CD4-positive, alpha-beta T cell (primary cell): Measurements from ENCODE around the gene TVP23B. TPM values are rescaled to one million over a fixed set of nuclear protein-coding genes. Genes with fewer than 3 reads are reported as not detected.
A peak's percentile ranks its signal among the peaks of the same experiment; 100 is the strongest.
"Not testable (repeated sequence)": the region's sequence is repeated elsewhere in the genome, so short reads cannot be mapped to it uniquely, and the experiment has no call there.

Experiments
- ATAC-seq: fragments of 200-7000 bp; cut with Tn5 transposase; one replicate; pipeline ENCODE4 v1.10.0; 2022; ENCODE audit warnings: mild to moderate bottlenecking; ENCODE audit not compliant: poor library complexity
- CTCF ChIA-PET: fragments of 350-600 bp; sonication (Branson Sonifier 250); formaldehyde crosslinking; loops from one replicate; lab custom pipeline; 2021; ENCODE audit warnings: antibody characterized with exemption, inconsistent platforms; lab: Charles Lee
- POLR2A ChIA-PET: fragments of 350-600 bp; sonication (Branson Sonifier 250); formaldehyde crosslinking; loops from one replicate; lab custom pipeline; 2021; ENCODE audit warnings: antibody characterized with exemption, inconsistent platforms; lab: Charles Lee
- DNase-seq, 14 experiments: peaks; one replicate each; pipeline ENCODE4 v3.0.0-alpha.2; 2013 to 2020; ENCODE audit warnings: mixed read lengths in 2 of 14
- H3K27ac ChIP-seq, 2 donors: one replicate each; pipeline versions ENCODE4 v1.5.1 to v1.7.0; 2013; ENCODE audit warnings: low read length in 2 of 2, low read depth in 1 of 2, mild to moderate bottlenecking in 1 of 2
- H3K27me3 ChIP-seq, 2 experiments: 1 replicate in 1 of 2; 2 replicates in 1 of 2; pipeline versions ENCODE4 v1.6.1 to v1.7.0; 2013; ENCODE audit warnings: low read length in 2 of 2, control low read depth in 1 of 2, mild to moderate bottlenecking in 1 of 2, moderate library complexity in 1 of 2; ENCODE audit not compliant: insufficient read depth in 2 of 2, control insufficient read depth in 1 of 2
- H3K36me3 ChIP-seq: one replicate; pipeline ENCODE4 v1.6.1; 2013; ENCODE audit warnings: low read length, control low read depth; ENCODE audit not compliant: insufficient read depth
- H3K4me1 ChIP-seq: one replicate; pipeline ENCODE4 v1.6.1; 2013; ENCODE audit warnings: low read length, control low read depth; ENCODE audit not compliant: insufficient read depth
- H3K4me3 ChIP-seq: one replicate; pipeline ENCODE4 v1.5.1; 2013; ENCODE audit warnings: mild to moderate bottlenecking, low read length, moderate library complexity
- H3K9me3 ChIP-seq, 2 experiments: 1 replicate in 1 of 2; 2 replicates in 1 of 2; pipeline versions ENCODE4 v1.6.1 to v1.7.0; 2013; ENCODE audit warnings: low read length in 2 of 2, mild to moderate bottlenecking in 2 of 2, control low read depth in 1 of 2, moderate library complexity in 1 of 2; ENCODE audit not compliant: control insufficient read depth in 1 of 2, insufficient read depth in 1 of 2
- H3K27ac Mint-ChIP-seq: one replicate; pipeline ENCODE4 v1.8.0; 2020; ENCODE audit warnings: mixed read lengths
- H3K27me3 Mint-ChIP-seq: one replicate; pipeline ENCODE4 v1.8.0; 2021; ENCODE audit warnings: mixed read lengths
- H3K36me3 Mint-ChIP-seq: one replicate; pipeline ENCODE4 v1.8.0; 2021; ENCODE audit warnings: low read depth, mixed read lengths
- H3K4me1 Mint-ChIP-seq: one replicate; pipeline ENCODE4 v1.8.0; 2021; ENCODE audit warnings: low read depth, mixed read lengths
- H3K4me3 Mint-ChIP-seq: one replicate; pipeline ENCODE4 v1.8.0; 2020; ENCODE audit warnings: mild to moderate bottlenecking, mixed read lengths
- H3K9me3 Mint-ChIP-seq: one replicate; pipeline ENCODE4 v1.8.0; 2020; ENCODE audit warnings: mixed read lengths
- intact Hi-C, 2 experiments: fragments of 100-400 bp; cut with DNase I in 1 of 2; cut with micrococcal nuclease in 1 of 2; formaldehyde crosslinking; loops; one replicate each; pipeline versions ENCODE4 v1.15.1 to v1.9.0; 2023 to 2025; cut with DNase I, micrococcal nuclease
- polyA plus RNA-seq, 2 donors: library from polyadenylated mRNA; unstranded; fragments of 120-200 nt; gene quantifications; one replicate each; pipeline ENCODE4 v1.2.1, GENCODE V29; 2013
- total RNA-seq, 174 experiments: library from RNA in 2 of 174; stranded (reverse) in 2 of 174; gene quantifications; one replicate each; pipeline ENCODE4 v1.2.3 and lab custom pipeline; 2021 to 2026

TVP23B gene
- total RNA-seq (10 to 100 TPM; 13.9 to 18.9 TPM), total RNA-seq (lab: John Stamatoyannopoulos, UW) (15.1 to 60.6 (median 33.2) reads per million in 172 experiments)
- polyA plus RNA-seq (2013, experiment 1 of 2) = 29.0 TPM
- polyA plus RNA-seq (2013, experiment 2 of 2) = 28.8 TPM

- intact Hi-C loops, H3K9me3 Mint-ChIP-seq, H3K36me3 ChIP-seq, H3K4me1 ChIP-seq, H3K27me3 ChIP-seq, H3K9me3 ChIP-seq, CTCF ChIA-PET, H3K27me3 Mint-ChIP-seq, H3K36me3 Mint-ChIP-seq, POLR2A ChIA-PET: not testable (repeated sequence)
- H3K4me3 Mint-ChIP-seq = peak within 1 kb of the TSS; percentile 96
- Histone ChIP-seq H3K27ac (peak within 1 kb of the TSS; percentile 67 to 78), H3K4me3 (peak within 1 kb of the TSS; percentile 59)
- H3K4me1 Mint-ChIP-seq = peaks cover 29% of the 10 kb centered on the region
- DNase-seq (peak; percentile 92 to 97 (median 94)), ATAC-seq (peak; percentile 94)
- peak within 1 kb of the TSS; percentile 97 for H3K27ac Mint-ChIP-seq
Measured at GRCh38 chr17:18780991-18781718, at the start of gene TVP23B. Gene TVP23B (plus strand): TSS chr17:18781183. CDS start chr17:18781294, 111 bp downstream.

GRCh38 chr17:18732438-18732837 lies 48.5 kb upstream of the TVP23B start:
- intact Hi-C loops, H3K36me3 Mint-ChIP-seq, H3K4me3 Mint-ChIP-seq, H3K9me3 Mint-ChIP-seq, H3K27ac Mint-ChIP-seq, H3K27me3 ChIP-seq, CTCF ChIA-PET, H3K4me1 ChIP-seq, H3K9me3 ChIP-seq, ATAC-seq, H3K27ac ChIP-seq, H3K27me3 Mint-ChIP-seq, H3K4me1 Mint-ChIP-seq, H3K4me3 ChIP-seq, POLR2A ChIA-PET, DNase-seq, H3K36me3 ChIP-seq: not testable (repeated sequence)

GRCh38 chr17:18733350-18733749 lies 47.6 kb upstream of the TVP23B start:
- intact Hi-C loops = not testable (repeated sequence)

GRCh38 chr17:18739616-18740391 lies 41.2 kb upstream of the TVP23B start:
- H3K9me3 Mint-ChIP-seq, H3K4me3 ChIP-seq, H3K27ac ChIP-seq, POLR2A ChIA-PET, H3K36me3 ChIP-seq, H3K36me3 Mint-ChIP-seq, H3K9me3 ChIP-seq, H3K4me1 ChIP-seq, H3K27ac Mint-ChIP-seq, intact Hi-C loops, DNase-seq, H3K4me3 Mint-ChIP-seq, H3K4me1 Mint-ChIP-seq, H3K27me3 ChIP-seq, ATAC-seq, CTCF ChIA-PET, H3K27me3 Mint-ChIP-seq: not testable (repeated sequence)

More at GRCh38 chr17:18733350-18733749, 47.6 kb upstream of the TVP23B start:
- POLR2A ChIA-PET, H3K36me3 ChIP-seq, H3K4me1 Mint-ChIP-seq, H3K9me3 Mint-ChIP-seq, H3K27me3 Mint-ChIP-seq, H3K36me3 Mint-ChIP-seq, H3K4me3 Mint-ChIP-seq, H3K27ac ChIP-seq, H3K27ac Mint-ChIP-seq, ATAC-seq, H3K4me1 ChIP-seq, H3K9me3 ChIP-seq, DNase-seq, CTCF ChIA-PET, H3K27me3 ChIP-seq, H3K4me3 ChIP-seq: not testable (repeated sequence)

GRCh38 chr17:18741228-18741627 lies 39.8 kb upstream of the TVP23B start:
- DNase-seq, H3K9me3 Mint-ChIP-seq, H3K27me3 ChIP-seq, H3K27me3 Mint-ChIP-seq, H3K36me3 ChIP-seq, H3K4me3 ChIP-seq, ATAC-seq, H3K9me3 ChIP-seq, intact Hi-C loops, H3K4me3 Mint-ChIP-seq, H3K27ac ChIP-seq, H3K27ac Mint-ChIP-seq, H3K36me3 Mint-ChIP-seq, CTCF ChIA-PET, H3K4me1 Mint-ChIP-seq, H3K4me1 ChIP-seq, POLR2A ChIA-PET: not testable (repeated sequence)

GRCh38 chr17:18743699-18744421 lies 37.1 kb upstream of the TVP23B start, which contains the start of gene FBXW10:
Gene FBXW10 (plus strand): TSS chr17:18744054. CDS start chr17:18744245, 191 bp downstream.
- H3K27me3 Mint-ChIP-seq, CTCF ChIA-PET, POLR2A ChIA-PET, H3K4me1 Mint-ChIP-seq, H3K9me3 Mint-ChIP-seq, intact Hi-C loops, DNase-seq, H3K4me3 ChIP-seq, H3K4me1 ChIP-seq, H3K27ac Mint-ChIP-seq, H3K9me3 ChIP-seq, H3K4me3 Mint-ChIP-seq, H3K27me3 ChIP-seq, H3K36me3 ChIP-seq, H3K27ac ChIP-seq, H3K36me3 Mint-ChIP-seq, ATAC-seq: not testable (repeated sequence)
